ENCODE data around the gene PSMG4. TPM values are rescaled to one million over a fixed set of nuclear protein-coding genes. Genes with fewer than 3 reads are reported as not detected.

The PSMG4 gene
- total RNA-seq, 1 experiment from 2014 or later, result 51.9 TPM

GRCh38 chr6:3296078-3296477 lies 37.3 kb downstream of the PSMG4 start:
- ATAC-seq, result no peak
- no peak for DNase-seq
- no peaks in the 10 kb centered on the region for H3K9me2 ChIP-seq (replicated peaks; ENCODE audit: low read length)
- H3K9me3 ChIP-seq (ENCODE audit: low read length), result no peaks in the 10 kb centered on the region
- no peak for TF ChIP-seq EZH2phosphoT487 (IDR thresholded peaks at IDR 0.05; ENCODE audit: borderline replicate concordance, low read length)
- no peak for TF ChIP-seq CTCF (conservative IDR thresholded peaks at IDR 0.05; ENCODE audit: low read depth, low read length)
- TF ChIP-seq EZH2 (IDR thresholded peaks at IDR 0.05; ENCODE audit: low read length, unreplicated experiment), result no peak
- no peaks in the 10 kb centered on the region for H3K79me2 ChIP-seq (ENCODE audit: low read length)
- no peak overlapping the region for H3K27ac ChIP-seq (ENCODE audit: low read length)
- H4K20me1 ChIP-seq (ENCODE audit: low read length), result no peaks in the 10 kb centered on the region
- no peak overlapping the region for H3K4me3 ChIP-seq (ENCODE audit: low read length)
- ChIA-PET CTCF (no interaction called here), POLR2A (ENCODE audit: unreplicated experiment) (interaction anchor here (1.0 kb wide), 1 partner anchor 147 kb away, joined by 13 read pairs; no protein-coding TSS in a partner anchor)
- H3K4me2 ChIP-seq (ENCODE audit: low read length), result no peak overlapping the region
- peaks cover 18% of the 10 kb centered on the region for H3K4me1 ChIP-seq (ENCODE audit: insufficient read depth, low read length)
- no peaks in the 10 kb centered on the region for H3F3A ChIP-seq (ENCODE audit: low read length, unreplicated experiment)
- H3K9ac ChIP-seq (ENCODE audit: low read length), result peak overlapping the region; percentile 58
- intact Hi-C loops (cut with micrococcal nuclease), result loop anchor here (5.0 kb wide), 1 partner anchor 161 kb away; the partner anchor contains the start of gene SLC22A23
- H2AFZ ChIP-seq (ENCODE audit: low read length), result no peak overlapping the region
- no peaks in the 10 kb centered on the region for H3K36me3 ChIP-seq (ENCODE audit: low read depth, low read length)
- BruUV-seq (replicated peaks), result no TSS peak
- no peaks in the 10 kb centered on the region for H3K27me3 ChIP-seq (ENCODE audit: low read length)

- no TSS peak for BruUV-seq (replicated peaks)
- intact Hi-C loops (cut with micrococcal nuclease), result loop anchor here (5.0 kb wide), 1 partner anchor 161 kb away; the partner anchor contains the start of gene SLC22A23
- peak overlapping the region; percentile 58 for H3K9ac ChIP-seq (ENCODE audit: low read length)
Observed at GRCh38 chr6:3296537-3296936, 37.8 kb downstream of the PSMG4 start.

More at GRCh38 chr6:3296537-3296936, 37.8 kb downstream of the PSMG4 start:
- Histone ChIP-seq H3K4me1 (ENCODE audit: insufficient read depth, low read length) (peaks cover 18% of the 10 kb centered on the region), H3K79me2 (ENCODE audit: low read length) (no peaks in the 10 kb centered on the region), H3F3A (ENCODE audit: low read length, unreplicated experiment) (no peaks in the 10 kb centered on the region), H3K27me3 (ENCODE audit: low read length) (no peaks in the 10 kb centered on the region), H3K27ac (ENCODE audit: low read length) (peak overlapping the region; percentile 82), H3K9me3 (ENCODE audit: low read length) (no peaks in the 10 kb centered on the region), H3K4me3 (ENCODE audit: low read length) (no peak overlapping the region), H3K36me3 (ENCODE audit: low read depth, low read length) (no peaks in the 10 kb centered on the region), H2AFZ (ENCODE audit: low read length) (no peak overlapping the region), H3K4me2 (ENCODE audit: low read length) (peak overlapping the region; percentile 36), H3K9me2 (replicated peaks; ENCODE audit: low read length) (no peaks in the 10 kb centered on the region), H4K20me1 (ENCODE audit: low read length) (no peaks in the 10 kb centered on the region)
- TF ChIP-seq EZH2 (IDR thresholded peaks at IDR 0.05; ENCODE audit: low read length, unreplicated experiment), result no peak
- TF ChIP-seq EZH2phosphoT487 (IDR thresholded peaks at IDR 0.05; ENCODE audit: borderline replicate concordance, low read length), result no peak
- no peak for TF ChIP-seq CTCF (conservative IDR thresholded peaks at IDR 0.05; ENCODE audit: low read depth, low read length)
- POLR2A ChIA-PET (ENCODE audit: unreplicated experiment), result interaction anchor here (1.0 kb wide), 1 partner anchor 146 kb away, joined by 13 read pairs; no protein-coding TSS in a partner anchor
- CTCF ChIA-PET, result interaction anchor here (0.5 kb wide), 1 partner anchor 314 kb away, joined by 3 read pairs; no protein-coding TSS in a partner anchor
- ATAC-seq (no peak), DNase-seq (no peak)
